Suprapubic skin (tissue), 4 donors: Measurements from ENCODE around the gene HDLBP. TPM values are rescaled to one million over a fixed set of nuclear protein-coding genes. Genes with fewer than 3 reads are reported as not detected.

Source experiments
- DNase-seq, 2 donors: peaks; one replicate each; pipeline ENCODE4 v3.0.0-alpha.2; 2019; ENCODE audit warnings: low spot score in 2 of 2
- H3K27ac ChIP-seq: fragments of 200-600 bp; sonication (generic); one replicate; pipeline ENCODE4 v1.5.1; 2019
- H3K27me3 ChIP-seq: fragments of 200-600 bp; sonication (generic); one replicate; pipeline ENCODE4 v1.5.1; 2019
- H3K36me3 ChIP-seq: fragments of 200-600 bp; sonication (generic); one replicate; pipeline ENCODE4 v1.5.1; 2019
- H3K4me1 ChIP-seq: fragments of 200-600 bp; sonication (generic); one replicate; pipeline ENCODE4 v1.5.1; 2019
- H3K4me3 ChIP-seq: fragments of 200-600 bp; sonication (generic); one replicate; pipeline ENCODE4 v1.5.1; 2019; ENCODE audit warnings: mild to moderate bottlenecking
- H3K9me3 ChIP-seq: fragments of 200-600 bp; sonication (generic); one replicate; pipeline ENCODE4 v1.5.1; 2019
- EP300 ChIP-seq: sonication (generic); formaldehyde crosslinking; IDR thresholded peaks from one replicate; pipeline ENCODE4 v1.6.1; 2017; ENCODE audit warnings: antibody characterized with exemption
- POLR2A ChIP-seq, 2 donors: fragments of 450-650 bp; IDR thresholded peaks; one replicate each; pipeline ENCODE4 v1.6.1; 2017; ENCODE audit warnings: antibody characterized with exemption in 2 of 2, mild to moderate bottlenecking in 2 of 2, moderate library complexity in 2 of 2
- POLR2AphosphoS5 ChIP-seq, 3 donors: sonication (generic); formaldehyde crosslinking; IDR thresholded peaks; one replicate each; pipeline ENCODE4 v1.6.1; 2017; ENCODE audit warnings: antibody characterized with exemption in 3 of 3
- WGBS: methylation state at CpG from one replicate; pipeline ENCODE4 v1.1.5; 2018; 5-methylcytosine and 5-hydroxymethylcytosine counted together
- total RNA-seq, 4 donors: library from RNA; depleted of rRNA; stranded (reverse); fragments of >200 nt; gene quantifications; one replicate each; pipeline ENCODE4 v1.1.0, GENCODE V29; 2016
- TF ChIP-seq, protein P1 (sequence below), 2 donors: fragments of 200-600 bp in 1 of 2; fragments of 450-650 bp in 1 of 2; sonication (generic) in 1 of 2; IDR thresholded peaks; one replicate each; pipeline ENCODE4 v1.5.1; 2016 to 2019; ENCODE audit warnings: antibody characterized with exemption in 2 of 2, mild to moderate bottlenecking in 1 of 2, moderate library complexity in 1 of 2

HDLBP gene
- total RNA-seq, 4 donors from 2014 or later, result 263 to 400 (median 287) TPM

GRCh38 chr2:241289597-241289996 lies 25.9 kb downstream of the HDLBP start:
- DNase-seq, result no peak
- Histone ChIP-seq H3K27me3 (no peaks in the 10 kb centered on the region), H3K36me3 (peaks cover 3% of the 10 kb centered on the region), H3K4me1 (peaks cover 9% of the 10 kb centered on the region), H3K4me3 (no peak overlapping the region), H3K9me3 (no peaks in the 10 kb centered on the region), H3K27ac (no peak overlapping the region)
- no peak for TF ChIP-seq POLR2AphosphoS5 (IDR thresholded peaks at IDR 0.05)
- no peak for TF ChIP-seq POLR2A (IDR thresholded peaks at IDR 0.05)
- no peak for TF ChIP-seq EP300
- TF ChIP-seq, protein P1, sequence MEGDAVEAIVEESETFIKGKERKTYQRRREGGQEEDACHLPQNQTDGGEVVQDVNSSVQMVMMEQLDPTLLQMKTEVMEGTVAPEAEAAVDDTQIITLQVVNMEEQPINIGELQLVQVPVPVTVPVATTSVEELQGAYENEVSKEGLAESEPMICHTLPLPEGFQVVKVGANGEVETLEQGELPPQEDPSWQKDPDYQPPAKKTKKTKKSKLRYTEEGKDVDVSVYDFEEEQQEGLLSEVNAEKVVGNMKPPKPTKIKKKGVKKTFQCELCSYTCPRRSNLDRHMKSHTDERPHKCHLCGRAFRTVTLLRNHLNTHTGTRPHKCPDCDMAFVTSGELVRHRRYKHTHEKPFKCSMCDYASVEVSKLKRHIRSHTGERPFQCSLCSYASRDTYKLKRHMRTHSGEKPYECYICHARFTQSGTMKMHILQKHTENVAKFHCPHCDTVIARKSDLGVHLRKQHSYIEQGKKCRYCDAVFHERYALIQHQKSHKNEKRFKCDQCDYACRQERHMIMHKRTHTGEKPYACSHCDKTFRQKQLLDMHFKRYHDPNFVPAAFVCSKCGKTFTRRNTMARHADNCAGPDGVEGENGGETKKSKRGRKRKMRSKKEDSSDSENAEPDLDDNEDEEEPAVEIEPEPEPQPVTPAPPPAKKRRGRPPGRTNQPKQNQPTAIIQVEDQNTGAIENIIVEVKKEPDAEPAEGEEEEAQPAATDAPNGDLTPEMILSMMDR (IDR thresholded peaks at IDR 0.05), result no peak
- 62% methylated on average over 3 of the region's 3 CpGs for WGBS

- 81% methylated on average over 4 of the region's 4 CpGs for WGBS
- no peak overlapping the region for H3K4me3 ChIP-seq
- DNase-seq, result no peak
- no peaks in the 10 kb centered on the region for H3K9me3 ChIP-seq
- no peak overlapping the region for H3K27ac ChIP-seq
- TF ChIP-seq, protein P1 (IDR thresholded peaks at IDR 0.05), result no peak
- TF ChIP-seq POLR2AphosphoS5 (IDR thresholded peaks at IDR 0.05), result no peak
- TF ChIP-seq EP300, result no peak
- TF ChIP-seq POLR2A (IDR thresholded peaks at IDR 0.05), result no peak
- peaks cover 3% of the 10 kb centered on the region for H3K36me3 ChIP-seq
- H3K27me3 ChIP-seq, result no peaks in the 10 kb centered on the region
- peaks cover 9% of the 10 kb centered on the region for H3K4me1 ChIP-seq
Observed at GRCh38 chr2:241289053-241289452, 26.4 kb downstream of the HDLBP start.

DNA sequence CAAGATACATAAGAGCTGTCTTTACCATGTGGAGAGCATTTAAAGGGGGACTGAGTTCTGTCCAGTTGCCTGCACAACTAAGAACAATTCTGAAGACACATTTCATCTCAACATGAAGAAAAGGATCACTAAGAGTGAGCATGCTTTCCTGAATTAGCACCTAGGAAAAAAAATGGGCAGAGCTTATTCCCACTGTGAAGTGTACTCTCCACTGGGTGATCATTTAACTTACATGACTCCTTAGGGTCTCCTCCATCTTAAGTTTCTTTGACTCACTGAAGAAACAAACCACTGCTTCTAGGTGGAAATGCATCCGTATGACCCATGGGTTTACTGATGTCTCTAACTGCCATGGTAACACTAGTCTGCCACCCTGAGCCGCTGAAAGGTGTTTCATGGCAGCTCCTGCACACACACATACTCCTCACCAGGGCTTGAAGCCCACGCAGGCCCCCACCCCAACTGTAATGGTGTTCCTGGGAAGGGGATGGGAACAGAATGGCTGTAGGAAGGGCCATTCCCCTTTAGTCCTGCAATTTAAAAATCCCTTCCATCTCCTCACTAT lies 27.1 kb downstream of the HDLBP start:
- WGBS, result 85% methylated on average over 3 of the region's 3 CpGs
- no peak for DNase-seq
- no peak overlapping the region for H3K4me3 ChIP-seq
- peaks cover 9% of the 10 kb centered on the region for H3K4me1 ChIP-seq
- no peak for TF ChIP-seq POLR2AphosphoS5 (IDR thresholded peaks at IDR 0.05)
- no peak for TF ChIP-seq POLR2A (IDR thresholded peaks at IDR 0.05)
- TF ChIP-seq, protein P1 (IDR thresholded peaks at IDR 0.05), result no peak
- no peak for TF ChIP-seq EP300
- no peaks in the 10 kb centered on the region for H3K27me3 ChIP-seq
- no peak overlapping the region for H3K27ac ChIP-seq
- H3K36me3 ChIP-seq, result peaks cover 3% of the 10 kb centered on the region
- no peaks in the 10 kb centered on the region for H3K9me3 ChIP-seq

DNA sequence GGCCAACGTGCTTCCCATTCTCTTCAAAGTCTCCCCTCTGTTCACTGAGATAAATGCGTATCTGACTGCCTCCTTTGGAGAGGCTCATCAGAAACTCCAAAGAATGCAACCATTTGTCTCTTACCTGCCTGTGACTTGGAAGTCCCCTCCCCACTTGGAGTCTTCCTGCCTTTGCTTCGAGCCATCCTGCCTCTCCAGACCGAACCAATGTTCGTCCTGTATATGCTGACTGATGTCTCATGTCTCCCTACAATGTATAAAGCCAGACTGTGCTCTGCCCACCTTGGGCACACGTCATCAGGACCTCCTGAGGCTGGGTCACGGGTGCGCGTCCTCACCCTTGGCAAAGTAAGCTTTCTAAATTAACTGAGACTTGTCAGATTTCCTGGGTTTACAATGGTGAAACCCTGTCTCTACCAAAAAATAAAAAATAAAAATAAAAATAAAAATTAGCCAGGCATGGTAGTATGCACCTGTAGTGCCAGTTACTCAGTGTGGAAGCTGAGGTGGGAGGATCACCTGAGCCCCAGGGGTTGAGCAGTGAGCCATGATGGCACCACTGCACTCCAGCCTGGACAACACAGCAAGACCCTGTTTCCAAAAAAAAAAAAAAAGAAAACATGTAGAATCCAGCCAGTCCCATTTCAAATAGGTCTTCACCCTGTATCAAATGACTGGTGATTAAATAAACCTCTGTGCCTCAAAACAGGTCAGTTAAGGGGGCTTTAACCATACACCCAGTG lies 29.0 kb downstream of the HDLBP start:
- Histone ChIP-seq H3K4me1 (peaks cover 7% of the 10 kb centered on the region), H3K9me3 (no peaks in the 10 kb centered on the region), H3K4me3 (no peak overlapping the region), H3K27me3 (no peaks in the 10 kb centered on the region), H3K36me3 (peaks cover 3% of the 10 kb centered on the region), H3K27ac (no peak overlapping the region)
- WGBS, result 90% methylated on average over 9 of the region's 9 CpGs
- TF ChIP-seq POLR2AphosphoS5 (IDR thresholded peaks at IDR 0.05) (no peak), EP300 (no peak), POLR2A (IDR thresholded peaks at IDR 0.05) (no peak)
- TF ChIP-seq, protein P1 (IDR thresholded peaks at IDR 0.05), result no peak
- DNase-seq, result no peak

GRCh38 chr2:241285596-241285995 lies 29.9 kb downstream of the HDLBP start:
- Histone ChIP-seq H3K27ac (no peak overlapping the region), H3K27me3 (no peaks in the 10 kb centered on the region), H3K4me3 (no peak overlapping the region), H3K9me3 (no peaks in the 10 kb centered on the region), H3K4me1 (peaks cover 3% of the 10 kb centered on the region), H3K36me3 (peaks cover 3% of the 10 kb centered on the region)
- WGBS, result 96% methylated on average over 1 of the region's 1 CpG
- TF ChIP-seq POLR2AphosphoS5 (IDR thresholded peaks at IDR 0.05) (no peak), POLR2A (IDR thresholded peaks at IDR 0.05) (no peak), EP300 (no peak)
- TF ChIP-seq, protein P1 (IDR thresholded peaks at IDR 0.05), result no peak
- DNase-seq, result no peak
